Measurements from ENCODE around the gene CREG2. TPM values are rescaled to one million over a fixed set of nuclear protein-coding genes. Genes with fewer than 3 reads are reported as not detected.
"Not testable (repeated sequence)": the region's sequence is repeated elsewhere in the genome, so short reads cannot be mapped to it uniquely, and the experiment has no call there.

Gene CREG2
- total RNA-seq, 1 donor from 2014 or later = not detected

DNA sequence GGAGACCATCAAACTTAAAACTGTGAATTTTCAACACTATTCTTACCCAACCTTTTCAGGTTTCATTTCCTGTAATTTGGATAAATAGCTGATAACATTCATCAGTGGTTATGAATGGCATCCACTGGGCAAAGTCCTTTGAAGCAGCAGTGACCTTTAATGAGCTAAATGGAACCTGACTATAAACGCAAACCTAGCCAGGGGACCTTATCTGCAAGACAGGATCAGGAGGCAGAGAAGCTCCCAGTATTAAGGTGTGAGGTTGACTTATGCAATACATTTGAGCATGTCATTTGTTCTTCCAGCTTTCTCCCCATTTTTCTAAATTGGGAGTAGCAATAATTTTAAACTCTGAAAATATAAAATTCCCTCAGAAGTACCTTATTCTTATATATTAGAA, 38.4 kb downstream of the CREG2 start:
- no peak for DNase-seq (ENCODE audit: low read depth in 2 of 2)

DNA sequence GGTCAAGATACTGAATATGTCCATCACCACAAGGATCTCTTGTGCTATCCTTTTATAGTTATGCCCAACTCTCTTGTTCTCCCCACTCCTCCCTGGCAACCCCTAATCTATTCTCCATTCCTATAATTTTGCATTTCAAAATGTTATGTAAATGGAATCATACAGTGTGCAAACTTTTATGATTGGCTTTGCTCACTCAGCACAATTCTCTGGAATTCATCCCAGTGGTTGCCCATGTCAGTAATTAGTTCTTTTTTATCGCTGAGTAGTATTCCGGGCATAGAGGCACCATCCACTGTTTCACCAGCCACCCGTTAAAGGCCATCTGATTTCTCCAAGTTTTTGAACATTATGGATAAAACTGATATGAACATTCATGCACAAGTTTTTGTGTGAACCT, 40.4 kb downstream of the CREG2 start:
- no peak for DNase-seq (ENCODE audit: low read depth in 2 of 2)

- no peak for DNase-seq (ENCODE audit: low read depth in 2 of 2)
Measured at GRCh38 chr2:101344137-101344536, 43.2 kb downstream of the CREG2 start.

- no peak for DNase-seq (ENCODE audit: low read depth in 2 of 2)
Measured at GRCh38 chr2:101342625-101343008, 44.7 kb downstream of the CREG2 start.

DNA sequence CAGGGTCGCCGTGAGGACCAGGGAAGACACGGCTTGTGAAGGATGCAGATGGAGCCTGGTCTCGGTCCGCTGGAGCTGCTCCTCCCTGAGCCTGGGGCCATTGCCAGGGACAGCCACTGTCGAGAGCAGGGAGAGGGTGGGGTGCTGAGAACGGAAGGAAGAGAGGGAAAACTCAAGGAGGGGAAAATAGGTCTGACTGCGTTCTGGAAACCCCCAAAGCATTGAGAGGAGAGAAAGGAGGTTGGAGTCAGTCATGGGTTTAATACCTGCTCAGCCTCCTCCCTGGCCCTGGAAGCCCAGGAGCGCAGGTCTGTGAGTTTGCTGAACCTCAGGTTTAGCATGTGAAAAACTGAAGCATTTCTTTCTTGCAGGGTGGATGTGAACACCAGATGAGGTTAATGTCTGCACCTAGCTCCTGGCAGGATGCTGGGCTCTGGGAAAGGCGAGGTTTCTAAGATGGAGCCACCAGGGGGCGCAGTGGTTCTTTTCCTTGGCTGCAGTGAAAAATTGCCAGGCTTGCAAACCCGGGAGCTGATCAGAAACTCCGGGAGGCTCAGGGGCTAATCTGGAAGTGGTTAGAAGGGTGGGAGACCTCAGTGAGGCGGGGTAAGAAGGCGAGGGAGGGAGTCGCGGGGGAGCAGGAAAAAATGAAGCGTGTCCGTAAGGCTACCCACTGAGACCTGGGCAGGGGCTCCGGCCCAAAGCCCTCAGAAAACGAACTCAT, 45.2 kb downstream of the CREG2 start:
- peak; percentile 76 to 78 for DNase-seq (ENCODE audit: low read depth in 2 of 2)

- peak; percentile 8 to 24 for DNase-seq (ENCODE audit: low read depth in 2 of 2)
Measured at GRCh38 chr2:101341421-101341820, 45.9 kb downstream of the CREG2 start.

DNA sequence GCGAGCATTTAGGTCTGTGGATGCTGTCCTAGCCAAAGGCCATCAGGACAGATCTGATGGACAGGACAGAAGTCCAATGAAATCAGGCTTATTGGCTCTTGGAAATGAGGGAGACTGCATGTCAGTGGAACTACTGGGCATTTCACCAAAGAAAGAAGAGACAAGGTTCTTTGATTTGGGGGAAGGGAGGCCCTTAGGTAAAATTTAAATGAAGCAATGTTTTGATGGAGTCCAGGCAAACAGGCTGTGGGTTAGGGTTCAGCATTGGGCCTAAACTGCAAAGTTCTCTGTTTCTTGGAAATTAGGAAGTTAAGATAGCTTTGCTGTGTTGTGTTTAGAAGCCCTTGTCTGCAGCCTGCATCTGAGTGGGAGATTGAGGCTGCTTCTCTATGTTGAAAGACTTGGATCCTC, 47.2 kb downstream of the CREG2 start:
- DNase-seq (ENCODE audit: low read depth in 2 of 2) = no peak

- DNase-seq (ENCODE audit: low read depth in 2 of 2) = no peak
Measured at GRCh38 chr2:101339266-101339880, 47.9 kb downstream of the CREG2 start.

- peak; percentile 14 to 43 for DNase-seq (ENCODE audit: low read depth in 2 of 2)
Measured at GRCh38 chr2:101337877-101338276, 49.4 kb downstream of the CREG2 start.

DNA sequence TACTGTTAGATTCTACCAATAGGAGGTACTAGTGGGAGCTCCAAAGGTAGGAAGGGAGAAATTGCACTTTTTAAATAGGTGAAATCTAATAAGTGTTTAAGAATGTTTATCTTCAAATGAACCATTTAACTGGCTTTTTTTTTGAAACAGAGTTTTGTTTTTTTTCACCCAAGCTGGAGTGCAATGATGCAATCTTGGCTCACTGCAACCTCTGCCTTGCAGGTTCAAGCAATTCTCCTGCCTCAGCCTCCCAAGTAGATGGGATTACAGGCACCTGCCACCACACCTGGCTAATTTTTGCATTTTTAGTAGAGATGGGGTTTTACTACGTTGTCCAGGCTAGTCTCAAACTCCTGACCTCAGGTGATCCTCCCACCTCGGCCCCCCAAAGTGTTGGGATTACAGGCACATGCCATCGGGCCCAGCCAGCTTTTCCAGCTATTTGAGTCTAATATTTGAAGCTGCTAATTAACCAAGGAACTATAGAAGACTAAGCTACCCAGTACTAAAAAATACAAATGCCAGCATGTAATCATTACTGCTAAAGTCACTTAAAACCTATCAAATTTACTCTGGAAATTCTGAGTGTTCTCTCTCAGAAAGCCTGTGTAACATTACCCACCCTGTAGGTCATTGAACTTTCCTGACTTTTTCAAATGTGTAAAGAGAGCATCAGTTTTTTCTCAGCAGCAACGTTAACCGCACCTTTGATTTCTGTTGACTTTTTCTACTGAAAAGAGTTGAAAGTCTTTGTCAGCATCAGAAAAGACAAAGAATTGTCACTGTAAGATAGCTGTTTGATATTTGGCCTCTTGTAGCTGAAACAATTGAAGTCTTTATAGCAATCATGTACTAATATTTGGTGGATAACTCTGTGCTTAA, 54.2 kb downstream of the CREG2 start:
- no peak for DNase-seq (ENCODE audit: low read depth in 2 of 2)

- DNase-seq (ENCODE audit: low read depth in 2 of 2) = no peak
Measured at GRCh38 chr2:101331202-101331601, 56.1 kb downstream of the CREG2 start.

GRCh38 chr2:101330253-101330933, 56.9 kb downstream of the CREG2 start:
- DNase-seq (ENCODE audit: low read depth in 2 of 2) = peak; percentile 20 to 91

GRCh38 chr2:101329026-101329425, 58.3 kb downstream of the CREG2 start:
- no peak for DNase-seq (ENCODE audit: low read depth in 2 of 2)

DNA sequence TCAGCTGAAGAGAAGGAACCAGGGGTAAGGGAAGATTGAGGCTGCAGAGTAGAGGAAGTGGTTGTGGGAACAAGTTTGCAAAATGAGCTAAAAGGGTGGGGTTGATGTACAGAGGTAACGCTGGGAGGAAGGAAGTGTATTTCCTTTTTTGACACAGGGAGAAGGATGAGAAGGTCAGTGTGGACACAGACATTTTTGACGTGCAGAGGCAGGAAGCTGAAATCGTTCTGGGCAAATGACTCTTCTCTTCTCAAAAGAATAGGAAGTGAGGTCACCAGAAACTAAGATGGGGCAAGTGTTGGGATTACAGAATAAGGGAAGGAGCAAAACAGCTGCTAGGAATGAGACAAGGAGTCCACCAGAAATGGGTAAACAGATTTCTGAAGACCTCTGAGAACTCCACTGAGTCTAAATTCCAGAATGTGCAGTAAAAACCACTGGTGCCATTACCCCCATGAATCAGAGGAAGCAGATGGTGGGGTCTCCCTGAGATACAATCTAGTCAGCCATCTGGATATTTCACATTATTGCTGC, 58.8 kb downstream of the CREG2 start:
- peak; percentile 33 to 89 for DNase-seq (ENCODE audit: low read depth in 2 of 2)

- DNase-seq (ENCODE audit: low read depth in 2 of 2) = no peak
Measured at GRCh38 chr2:101327863-101328394, 59.4 kb downstream of the CREG2 start.

DNA sequence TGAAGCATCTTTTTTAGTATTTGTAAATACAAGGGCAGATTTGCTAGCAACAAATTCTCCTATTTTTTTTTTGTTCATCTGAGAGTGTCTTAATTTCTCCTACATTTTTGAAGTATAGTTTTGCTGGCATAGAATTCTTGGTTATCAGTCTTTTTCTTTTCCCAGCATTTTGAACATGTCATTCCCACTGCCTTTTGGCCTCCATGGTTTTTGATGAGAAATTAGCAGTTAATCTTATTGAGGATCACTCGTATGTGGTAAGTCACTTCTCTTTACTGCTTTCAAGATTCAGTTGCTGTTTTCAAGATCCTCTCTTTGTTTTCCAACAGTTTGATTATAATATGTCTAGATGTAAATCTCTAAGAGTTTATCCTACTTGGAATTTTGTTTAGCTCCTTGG, 61.9 kb downstream of the CREG2 start:
- DNase-seq (ENCODE audit: low read depth in 2 of 2) = no peak

DNA sequence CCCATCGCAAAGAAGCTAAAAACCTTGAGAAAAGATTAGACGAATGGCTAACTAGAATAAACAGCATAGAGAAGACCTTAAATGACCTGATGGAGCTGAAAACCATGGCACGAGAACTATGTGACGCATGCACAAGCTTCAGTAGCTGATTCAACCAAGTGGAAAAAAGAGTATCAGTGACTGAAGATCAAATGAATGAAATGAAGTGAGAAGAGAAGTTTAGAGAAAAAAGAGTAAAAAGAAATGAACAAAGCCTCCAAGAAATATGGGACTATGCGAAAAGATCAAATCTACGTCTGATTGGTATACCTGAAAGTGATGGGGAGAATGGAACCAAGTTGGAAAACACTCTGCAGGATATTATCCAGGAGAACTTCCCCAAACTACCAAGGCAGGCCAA, 70.7 kb downstream of the CREG2 start:
- DNase-seq (ENCODE audit: low read depth in 2 of 2) = not testable (repeated sequence)

- no peak for DNase-seq (ENCODE audit: low read depth in 2 of 2)
Measured at GRCh38 chr2:101311696-101312017, 75.6 kb downstream of the CREG2 start.

GRCh38 chr2:101310834-101311695, 76.2 kb downstream of the CREG2 start:
- no peak for DNase-seq (ENCODE audit: low read depth in 2 of 2)

DNA sequence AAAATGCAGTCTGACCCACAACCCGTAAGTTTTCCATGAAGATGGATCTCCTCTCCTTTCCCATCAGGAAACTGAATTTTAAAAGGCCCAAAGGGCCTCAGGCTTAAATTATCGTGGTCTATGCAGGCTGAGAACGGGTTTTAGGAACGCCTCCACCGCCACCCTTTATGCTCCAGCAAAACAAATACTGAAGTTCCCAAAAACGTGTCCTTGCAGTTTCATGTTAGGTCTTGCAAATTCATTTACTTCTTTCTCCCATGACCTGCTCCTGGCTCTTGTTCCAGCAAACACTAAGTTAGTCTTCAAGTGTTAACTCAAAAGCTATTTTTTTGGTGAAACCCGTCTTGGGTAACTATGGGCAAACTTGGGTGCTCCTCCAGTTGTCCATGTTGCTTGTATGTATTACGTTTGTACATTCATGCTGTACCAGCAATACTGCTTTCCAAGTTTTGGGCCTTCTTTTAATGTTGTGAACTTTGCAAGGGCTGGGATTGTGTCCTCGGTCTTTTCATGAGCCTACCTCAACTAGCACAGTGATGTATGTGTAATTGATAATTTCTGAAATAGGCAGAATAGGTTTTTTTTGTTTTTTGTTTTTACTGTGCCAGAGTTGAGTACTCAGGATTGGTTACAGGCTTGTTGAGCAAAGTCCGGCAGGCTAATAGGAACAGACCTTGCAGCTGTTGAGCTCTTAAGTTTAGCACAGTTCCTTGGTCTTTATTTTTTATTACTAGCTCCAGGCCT, 77.0 kb downstream of the CREG2 start:
- no peak for DNase-seq (ENCODE audit: low read depth in 2 of 2)

Measured in lung microvascular endothelial cell (primary cell).